ENCODE measurements around the gene MOSMO.
"Not testable (repeated sequence)": the region's sequence is repeated elsewhere in the genome, so short reads cannot be mapped to it uniquely, and the experiment has no call there.

MOSMO gene

DNA sequence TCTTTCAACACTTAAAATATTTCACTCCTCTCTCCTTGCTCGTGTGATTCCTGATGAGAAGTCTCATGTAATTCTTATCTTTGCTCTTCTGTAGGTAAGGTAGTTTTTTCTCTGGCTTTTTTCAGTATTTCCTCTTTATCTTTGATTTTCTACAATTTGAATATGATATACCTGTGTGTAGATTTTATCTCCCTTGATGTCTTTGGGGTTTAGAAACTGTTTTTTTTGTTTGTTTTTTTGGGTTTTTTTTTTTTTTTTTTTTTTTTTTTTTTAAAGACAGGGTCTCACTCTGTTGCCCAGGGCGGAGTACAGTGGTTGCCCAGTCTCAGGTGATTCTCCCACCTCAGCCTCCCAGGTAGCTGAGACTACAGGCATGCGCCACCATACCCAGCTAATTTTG, 26.6 kb downstream of the MOSMO start:
- no peak overlapping the region for H3K27ac ChIP-seq
- TF ChIP-seq ZFX (IDR thresholded peaks at IDR 0.05; ENCODE audit: borderline replicate concordance) (no peak), CTCF (IDR thresholded peaks at IDR 0.05) (no peak)

DNA sequence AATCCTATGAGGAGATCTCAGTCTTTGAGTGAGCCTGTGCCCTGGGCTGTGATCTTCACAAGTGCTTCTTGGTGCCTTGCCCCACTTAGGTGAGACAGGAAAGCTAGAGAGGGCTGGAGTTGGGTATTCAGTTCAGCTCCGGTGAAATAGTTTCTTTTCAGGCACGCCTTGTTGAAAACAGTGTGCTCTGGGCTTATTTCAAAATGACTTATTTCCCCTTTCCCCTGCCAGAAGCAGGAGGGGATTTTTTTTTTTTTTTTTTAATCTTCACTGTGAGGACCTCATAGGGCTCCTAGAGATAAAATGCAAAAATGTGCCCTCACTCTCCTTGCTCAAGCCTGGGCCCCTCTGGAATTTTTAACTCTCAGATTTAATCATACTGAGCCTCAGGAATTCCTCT, 27.2 kb downstream of the MOSMO start:
- no peak overlapping the region for H3K27ac ChIP-seq
- TF ChIP-seq ZFX (IDR thresholded peaks at IDR 0.05; ENCODE audit: borderline replicate concordance) = no peak

DNA sequence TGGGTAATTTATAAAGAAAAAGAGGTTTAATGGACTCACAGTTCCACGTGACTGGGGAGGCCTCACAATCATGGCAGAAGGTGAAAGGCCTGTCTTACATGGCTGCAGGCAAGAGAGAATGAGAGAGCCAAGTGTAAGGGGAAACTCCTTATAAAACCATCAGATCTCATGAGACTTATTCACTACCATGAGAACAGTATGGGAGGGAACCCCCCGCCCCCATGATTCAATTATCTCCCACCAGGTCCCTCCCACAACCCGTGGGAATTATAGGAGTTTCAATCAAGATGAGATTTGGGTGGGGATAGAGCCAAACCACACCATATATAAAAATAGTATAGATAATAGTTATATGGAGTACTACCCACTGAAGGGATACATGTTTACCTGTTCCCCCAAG, 36.0 kb downstream of the MOSMO start:
- H3K27ac ChIP-seq = not testable (repeated sequence)

GRCh38 chr16:22045888-22046287, 38.0 kb downstream of the MOSMO start:
- not testable (repeated sequence) for H3K27ac ChIP-seq

- TF ChIP-seq CTCF (IDR thresholded peaks at IDR 0.05) = no peak
- no peak for TF ChIP-seq ZFX (IDR thresholded peaks at IDR 0.05; ENCODE audit: borderline replicate concordance)
These were observed 43.1 kb downstream of the MOSMO start for GRCh38 chr16:22050963-22051362.

DNA sequence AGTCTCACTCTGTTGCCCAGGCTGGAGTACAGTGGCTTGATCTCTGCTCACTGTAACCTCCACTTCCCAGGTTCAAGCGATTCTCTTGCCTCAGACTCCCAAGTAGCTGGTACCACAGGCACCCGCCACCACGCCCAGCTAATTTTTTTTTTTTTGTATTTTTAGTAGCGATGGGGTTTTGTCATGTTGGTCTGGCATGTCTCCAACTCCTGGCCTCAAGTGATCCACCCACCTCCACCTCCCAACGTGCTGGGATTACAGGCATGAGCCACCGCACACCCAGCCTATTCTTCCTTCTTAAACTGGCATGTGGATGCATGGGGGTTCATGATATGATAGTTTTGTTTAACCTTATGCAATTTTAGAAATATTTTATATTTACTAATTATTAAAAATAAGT, 45.1 kb downstream of the MOSMO start:
- TF ChIP-seq CTCF (IDR thresholded peaks at IDR 0.05) (no peak), ZFX (IDR thresholded peaks at IDR 0.05; ENCODE audit: borderline replicate concordance) (no peak)
- no peak overlapping the region for H3K27ac ChIP-seq

More at GRCh38 chr16:22050963-22051362, 43.1 kb downstream of the MOSMO start:
- H3K27ac ChIP-seq = no peak overlapping the region

- H3K27ac ChIP-seq = no peak overlapping the region
- TF ChIP-seq CTCF (IDR thresholded peaks at IDR 0.05) (no peak), ZFX (IDR thresholded peaks at IDR 0.05; ENCODE audit: borderline replicate concordance) (no peak)
These were observed 46.0 kb downstream of the MOSMO start for GRCh38 chr16:22053921-22054341.

DNA sequence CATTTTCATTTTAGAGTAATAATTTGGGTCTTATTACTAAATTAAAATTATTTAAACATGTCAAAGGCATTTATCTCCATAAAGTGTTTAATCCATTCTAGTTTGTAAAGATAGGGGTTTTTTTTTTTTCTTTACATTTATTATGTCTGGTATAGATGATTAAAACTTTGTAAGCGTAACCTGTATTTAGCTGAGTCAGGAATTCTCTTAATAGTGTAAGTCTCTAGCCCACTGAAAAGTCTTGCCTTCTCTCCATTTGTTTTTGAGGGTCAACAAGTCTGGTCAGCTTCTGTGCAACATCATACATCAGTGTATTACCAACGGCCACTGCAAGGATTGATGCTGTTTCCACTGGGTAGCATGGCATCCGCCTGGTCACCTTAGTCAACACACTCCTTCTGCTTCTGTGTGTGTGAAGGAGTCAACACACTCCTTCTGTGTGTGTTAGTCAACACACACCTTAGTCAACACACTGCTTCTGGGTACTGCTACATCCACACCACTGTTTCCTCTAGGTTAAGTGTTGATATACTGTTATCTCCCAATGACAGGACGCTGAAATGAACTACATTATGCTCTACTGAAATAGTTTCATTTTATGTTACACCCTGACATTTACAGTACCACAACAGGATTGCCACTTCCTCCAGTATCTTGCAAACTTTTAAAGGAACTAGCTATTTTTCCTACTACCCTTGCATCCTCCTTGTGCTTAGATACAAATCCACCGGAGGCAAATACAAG, 47.1 kb downstream of the MOSMO start:
- H3K27ac ChIP-seq = no peak overlapping the region
- no peak for TF ChIP-seq CTCF (IDR thresholded peaks at IDR 0.05)
- TF ChIP-seq ZFX (IDR thresholded peaks at IDR 0.05; ENCODE audit: borderline replicate concordance) = no peak

GRCh38 chr16:22055881-22056280, 48.0 kb downstream of the MOSMO start:
- no peak overlapping the region for H3K27ac ChIP-seq
- no peak for TF ChIP-seq ZFX (IDR thresholded peaks at IDR 0.05; ENCODE audit: borderline replicate concordance)
- no peak; the same call in 1 of the 2 replicates for TF ChIP-seq CTCF (IDR thresholded peaks at IDR 0.05)

Data from 22Rv1 (cell line).